GM23338 (cell line): Measurements from ENCODE around the gene TESMIN. TPM values are rescaled to one million over a fixed set of nuclear protein-coding genes. Genes with fewer than 3 reads are reported as not detected.

ENCODE experiments used
- ATAC-seq: fragments of 200-7000 bp; cut with Tn5 transposase; 3 replicates; pipeline ENCODE4 v1.9.1; 2020
- DNase-seq: peaks from one replicate; pipeline ENCODE4 v3.0.0-alpha.2; 2015; ENCODE audit warnings: low spot score
- H2AFZ ChIP-seq: fragments of 200-600 bp; sonication (generic); 2 replicates; pipeline ENCODE4 v1.8.0; 2016; ENCODE audit warnings: antibody characterized with exemption, mild to moderate bottlenecking, moderate library complexity
- H3F3A ChIP-seq: fragments of 200-600 bp; sonication (generic); replicated peaks from 2 replicates; pipeline ENCODE4 v1.8.0; 2017; ENCODE audit warnings: antibody characterized with exemption, mixed run types, low read depth
- H3K27ac ChIP-seq: fragments of 200-600 bp; sonication (generic); 2 replicates; pipeline ENCODE4 v1.6.1; 2016; ENCODE audit warnings: low read depth
- H3K27me3 ChIP-seq: fragments of 200-600 bp; sonication (generic); 2 replicates; pipeline ENCODE4 v1.8.0; 2016; ENCODE audit warnings: mild to moderate bottlenecking, mixed run types, moderate library complexity; ENCODE audit not compliant: insufficient read depth
- H3K36me3 ChIP-seq: fragments of 200-600 bp; sonication (generic); 2 replicates; pipeline ENCODE4 v1.8.0; 2016; ENCODE audit warnings: mild to moderate bottlenecking; ENCODE audit not compliant: insufficient read depth
- H3K4me1 ChIP-seq: fragments of 200-600 bp; sonication (generic); 2 replicates; pipeline ENCODE4 v1.8.0; 2016; ENCODE audit warnings: mild to moderate bottlenecking, moderate library complexity; ENCODE audit not compliant: insufficient read depth
- H3K4me2 ChIP-seq: fragments of 200-600 bp; sonication (generic); 2 replicates; pipeline ENCODE4 v1.7.1; 2017; ENCODE audit warnings: mixed run types
- H3K4me3 ChIP-seq: fragments of 200-600 bp; sonication (generic); 2 replicates; pipeline ENCODE4 v1.6.1; 2016; ENCODE audit warnings: mixed run types
- H3K79me2 ChIP-seq: fragments of 200-600 bp; sonication (generic); replicated peaks from 2 replicates; pipeline ENCODE4 v1.8.0; 2017; ENCODE audit warnings: mild to moderate bottlenecking; ENCODE audit not compliant: insufficient read depth
- H3K9me2 ChIP-seq: fragments of 200-600 bp; sonication (generic); 2 replicates; pipeline ENCODE4 v1.8.0; 2017; ENCODE audit not compliant: insufficient read depth
- H4K20me1 ChIP-seq: fragments of 200-600 bp; sonication (generic); replicated peaks from 2 replicates; pipeline ENCODE4 v1.8.0; 2017; ENCODE audit warnings: mild to moderate bottlenecking; ENCODE audit not compliant: insufficient read depth
- H3K27ac Mint-ChIP-seq: 2 replicates; pipeline ENCODE4 v1.8.0; 2020; ENCODE audit warnings: inconsistent platforms, mild to moderate bottlenecking, moderate library complexity, mixed read lengths
- H3K27me3 Mint-ChIP-seq: 3 replicates; pipeline ENCODE4 v1.8.0; 2022; ENCODE audit warnings: low read depth, mild to moderate bottlenecking, moderate library complexity, mixed read lengths, inconsistent platforms; ENCODE audit not compliant: insufficient read depth, poor library complexity
- H3K36me3 Mint-ChIP-seq: 3 replicates; pipeline ENCODE4 v1.8.0; 2021; ENCODE audit warnings: low read depth, mild to moderate bottlenecking, inconsistent platforms, moderate library complexity, mixed read lengths
- H3K4me1 Mint-ChIP-seq: 3 replicates; pipeline ENCODE4 v1.8.0; 2020; ENCODE audit warnings: mild to moderate bottlenecking, inconsistent platforms, mixed read lengths
- H3K4me3 Mint-ChIP-seq: 3 replicates; pipeline ENCODE4 v1.8.0; 2021; ENCODE audit warnings: moderate library complexity, mild to moderate bottlenecking, inconsistent platforms, mixed read lengths
- H3K9me3 Mint-ChIP-seq: 3 replicates; pipeline ENCODE4 v1.8.0; 2020; ENCODE audit warnings: moderate library complexity, mild to moderate bottlenecking, inconsistent platforms, mixed read lengths
- CREB1 ChIP-seq: fragments of 250-450 bp; sonication (Bioruptor Pico); IDR thresholded peaks from 2 replicates; pipeline ENCODE4 v1.5.0; 2020; ENCODE audit warnings: low read depth, mild to moderate bottlenecking, moderate library complexity
- EZH2 ChIP-seq: fragments of 200-600 bp; sonication (generic); IDR thresholded peaks from one replicate; pipeline ENCODE4 v1.8.0; 2017; ENCODE audit warnings: antibody characterized with exemption, mild to moderate bottlenecking, low read depth; ENCODE audit not compliant: unreplicated experiment
- EZH2phosphoT487 ChIP-seq: fragments of 200-600 bp; sonication (generic); IDR thresholded peaks from one replicate; pipeline ENCODE4 v1.8.1; 2018; ENCODE audit warnings: antibody characterized with exemption; ENCODE audit not compliant: unreplicated experiment
- JUNB ChIP-seq: IDR thresholded peaks from one replicate; pipeline ENCODE4 v1.6.1; 2016; ENCODE audit warnings: antibody characterized with exemption; ENCODE audit not compliant: unreplicated experiment
- NANOG ChIP-seq: IDR thresholded peaks from 2 replicates; pipeline ENCODE4 v1.6.1; 2016; ENCODE audit warnings: antibody characterized with exemption, borderline replicate concordance
- POLR2AphosphoS5 ChIP-seq: IDR thresholded peaks from 2 replicates; pipeline ENCODE4 v1.6.1; 2016; ENCODE audit warnings: antibody characterized with exemption, low read depth
- STAT1 ChIP-seq: IDR thresholded peaks from one replicate; pipeline ENCODE4 v1.6.1; 2016; ENCODE audit warnings: antibody characterized with exemption; ENCODE audit not compliant: unreplicated experiment
- ZNF114 ChIP-seq: fragments of 250-450 bp; sonication (Bioruptor Pico); IDR thresholded peaks from 2 replicates; pipeline ENCODE4 v1.5.0; 2020; ENCODE audit warnings: mild to moderate bottlenecking, moderate library complexity
- ZNF331 ChIP-seq: fragments of 250-450 bp; sonication (Bioruptor Pico); IDR thresholded peaks from 2 replicates; pipeline ENCODE4 v1.5.0; 2020; ENCODE audit warnings: low read depth, mild to moderate bottlenecking, moderate library complexity
- polyA plus RNA-seq: library from polyadenylated mRNA; unstranded; fragments of >200 nt; fragmentation: Nextera tagmentation; extraction: Ambion mirVana; gene quantifications from 2 replicates; pipeline ENCODE4 v1.2.1, GENCODE V29; 2016
- total RNA-seq: library from RNA; depleted of rRNA; stranded (reverse); fragments of >200 nt; shearing (Covaris generic); gene quantifications from 2 replicates; pipeline ENCODE4 v1.2.3, GENCODE V29; 2014
- TF ChIP-seq, protein P1 (sequence below): IDR thresholded peaks from one replicate; pipeline ENCODE4 v1.6.1; 2018; ENCODE audit warnings: antibody characterized with exemption; ENCODE audit not compliant: unreplicated experiment
- TF ChIP-seq, protein P2 (sequence below): IDR thresholded peaks from 2 replicates; pipeline ENCODE4 v1.6.1; 2016; ENCODE audit warnings: antibody characterized with exemption
- TF ChIP-seq, protein P3 (sequence below), 2 experiments: fragments of 200-600 bp in 1 of 2; sonication (generic) in 1 of 2; conservative IDR thresholded peaks; 2 replicates each; pipeline versions ENCODE4 v1.5.1 to v1.6.1; 2016 to 2017; ENCODE audit warnings: antibody characterized with exemption in 2 of 2, low read depth in 2 of 2, mild to moderate bottlenecking in 2 of 2, moderate library complexity in 1 of 2

TESMIN gene
- total and polyA plus RNA-seq, 2 experiments from 2014 or later = 54.5 to 64.6 TPM

DNA sequence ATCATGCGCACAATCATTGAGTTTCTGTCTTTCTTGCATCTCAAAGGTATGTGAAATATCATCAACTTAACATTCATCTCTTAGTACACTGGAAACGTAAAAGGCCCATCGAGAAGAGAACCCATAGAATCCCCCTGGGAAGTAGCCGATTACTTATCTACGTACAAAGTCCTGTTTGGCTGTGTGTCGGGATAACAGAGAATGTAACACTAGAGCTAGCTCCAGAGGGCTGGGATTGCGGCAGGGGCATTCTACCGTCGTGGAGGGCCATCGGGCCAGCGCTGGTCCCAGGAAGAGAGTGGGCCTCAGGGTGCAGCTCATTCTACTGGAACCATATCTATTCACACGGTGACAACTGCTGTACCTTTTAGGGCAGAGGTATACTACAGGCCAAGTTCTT, 62.4 kb downstream of the TESMIN start (continued):
- TF ChIP-seq, protein P1, sequence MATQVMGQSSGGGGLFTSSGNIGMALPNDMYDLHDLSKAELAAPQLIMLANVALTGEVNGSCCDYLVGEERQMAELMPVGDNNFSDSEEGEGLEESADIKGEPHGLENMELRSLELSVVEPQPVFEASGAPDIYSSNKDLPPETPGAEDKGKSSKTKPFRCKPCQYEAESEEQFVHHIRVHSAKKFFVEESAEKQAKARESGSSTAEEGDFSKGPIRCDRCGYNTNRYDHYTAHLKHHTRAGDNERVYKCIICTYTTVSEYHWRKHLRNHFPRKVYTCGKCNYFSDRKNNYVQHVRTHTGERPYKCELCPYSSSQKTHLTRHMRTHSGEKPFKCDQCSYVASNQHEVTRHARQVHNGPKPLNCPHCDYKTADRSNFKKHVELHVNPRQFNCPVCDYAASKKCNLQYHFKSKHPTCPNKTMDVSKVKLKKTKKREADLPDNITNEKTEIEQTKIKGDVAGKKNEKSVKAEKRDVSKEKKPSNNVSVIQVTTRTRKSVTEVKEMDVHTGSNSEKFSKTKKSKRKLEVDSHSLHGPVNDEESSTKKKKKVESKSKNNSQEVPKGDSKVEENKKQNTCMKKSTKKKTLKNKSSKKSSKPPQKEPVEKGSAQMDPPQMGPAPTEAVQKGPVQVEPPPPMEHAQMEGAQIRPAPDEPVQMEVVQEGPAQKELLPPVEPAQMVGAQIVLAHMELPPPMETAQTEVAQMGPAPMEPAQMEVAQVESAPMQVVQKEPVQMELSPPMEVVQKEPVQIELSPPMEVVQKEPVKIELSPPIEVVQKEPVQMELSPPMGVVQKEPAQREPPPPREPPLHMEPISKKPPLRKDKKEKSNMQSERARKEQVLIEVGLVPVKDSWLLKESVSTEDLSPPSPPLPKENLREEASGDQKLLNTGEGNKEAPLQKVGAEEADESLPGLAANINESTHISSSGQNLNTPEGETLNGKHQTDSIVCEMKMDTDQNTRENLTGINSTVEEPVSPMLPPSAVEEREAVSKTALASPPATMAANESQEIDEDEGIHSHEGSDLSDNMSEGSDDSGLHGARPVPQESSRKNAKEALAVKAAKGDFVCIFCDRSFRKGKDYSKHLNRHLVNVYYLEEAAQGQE = no peak
- TF ChIP-seq, protein P2, sequence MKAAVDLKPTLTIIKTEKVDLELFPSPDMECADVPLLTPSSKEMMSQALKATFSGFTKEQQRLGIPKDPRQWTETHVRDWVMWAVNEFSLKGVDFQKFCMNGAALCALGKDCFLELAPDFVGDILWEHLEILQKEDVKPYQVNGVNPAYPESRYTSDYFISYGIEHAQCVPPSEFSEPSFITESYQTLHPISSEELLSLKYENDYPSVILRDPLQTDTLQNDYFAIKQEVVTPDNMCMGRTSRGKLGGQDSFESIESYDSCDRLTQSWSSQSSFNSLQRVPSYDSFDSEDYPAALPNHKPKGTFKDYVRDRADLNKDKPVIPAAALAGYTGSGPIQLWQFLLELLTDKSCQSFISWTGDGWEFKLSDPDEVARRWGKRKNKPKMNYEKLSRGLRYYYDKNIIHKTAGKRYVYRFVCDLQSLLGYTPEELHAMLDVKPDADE = no peak
- TF ChIP-seq EZH2phosphoT487 = no peak
- no peak for TF ChIP-seq JUNB

DNA sequence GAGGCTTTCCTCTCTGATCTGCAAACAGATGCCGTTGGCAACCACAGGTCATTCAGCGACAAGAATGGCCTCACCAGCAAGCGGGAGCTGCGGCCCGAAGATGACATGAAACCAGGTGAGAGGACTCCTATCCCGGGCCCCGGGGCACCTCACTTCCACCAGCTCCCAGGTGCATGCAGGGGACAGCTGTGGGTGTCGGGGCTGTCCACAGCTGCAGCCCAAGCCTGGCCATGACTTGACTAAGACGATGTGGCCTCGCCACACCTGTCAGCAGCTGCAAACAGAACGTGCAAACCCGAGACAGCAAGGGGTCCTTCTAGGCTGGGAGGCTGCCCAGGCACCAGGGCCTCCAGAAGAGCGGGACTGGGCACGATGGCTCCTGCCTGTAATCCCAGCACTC, 63.3 kb downstream of the TESMIN start:
- Mint-ChIP-seq H3K27me3 (peaks cover 41% of the 10 kb centered on the region), H3K4me1 (peaks cover 43% of the 10 kb centered on the region), H3K9me3 (no peaks in the 10 kb centered on the region; the same call in 2 of the 3 replicates), H3K27ac (no peak overlapping the region), H3K4me3 (no peak overlapping the region), H3K36me3 (peaks cover 44% of the 10 kb centered on the region)
- no peak for ATAC-seq
- no peaks in the 10 kb centered on the region; the same call in 1 of the 2 replicates for H4K20me1 ChIP-seq
- H3K4me1 ChIP-seq = peaks cover 20% of the 10 kb centered on the region
- H3K36me3 ChIP-seq = peaks cover 18% of the 10 kb centered on the region; the same call in 1 of the 2 replicates
- H3K27me3 ChIP-seq = peaks cover 26% of the 10 kb centered on the region
- peaks cover 4% of the 10 kb centered on the region; the same call in 1 of the 2 replicates for H3K79me2 ChIP-seq
- DNase-seq = no peak
- no peak overlapping the region for H3K27ac ChIP-seq
- no peaks in the 10 kb centered on the region for H3K9me2 ChIP-seq
- H3F3A ChIP-seq = peaks cover 12% of the 10 kb centered on the region
- H3K4me2 ChIP-seq = no peak overlapping the region
- no peak overlapping the region for H3K4me3 ChIP-seq
- H2AFZ ChIP-seq = no peak overlapping the region
- TF ChIP-seq JUNB = no peak
- TF ChIP-seq POLR2AphosphoS5 = no peak
- TF ChIP-seq STAT1 = no peak
- TF ChIP-seq, protein P1 = no peak
- no peak for TF ChIP-seq ZNF114 (CRISPR knock-in tag)
- TF ChIP-seq CREB1 (CRISPR knock-in tag) = no peak
- TF ChIP-seq, protein P3, sequence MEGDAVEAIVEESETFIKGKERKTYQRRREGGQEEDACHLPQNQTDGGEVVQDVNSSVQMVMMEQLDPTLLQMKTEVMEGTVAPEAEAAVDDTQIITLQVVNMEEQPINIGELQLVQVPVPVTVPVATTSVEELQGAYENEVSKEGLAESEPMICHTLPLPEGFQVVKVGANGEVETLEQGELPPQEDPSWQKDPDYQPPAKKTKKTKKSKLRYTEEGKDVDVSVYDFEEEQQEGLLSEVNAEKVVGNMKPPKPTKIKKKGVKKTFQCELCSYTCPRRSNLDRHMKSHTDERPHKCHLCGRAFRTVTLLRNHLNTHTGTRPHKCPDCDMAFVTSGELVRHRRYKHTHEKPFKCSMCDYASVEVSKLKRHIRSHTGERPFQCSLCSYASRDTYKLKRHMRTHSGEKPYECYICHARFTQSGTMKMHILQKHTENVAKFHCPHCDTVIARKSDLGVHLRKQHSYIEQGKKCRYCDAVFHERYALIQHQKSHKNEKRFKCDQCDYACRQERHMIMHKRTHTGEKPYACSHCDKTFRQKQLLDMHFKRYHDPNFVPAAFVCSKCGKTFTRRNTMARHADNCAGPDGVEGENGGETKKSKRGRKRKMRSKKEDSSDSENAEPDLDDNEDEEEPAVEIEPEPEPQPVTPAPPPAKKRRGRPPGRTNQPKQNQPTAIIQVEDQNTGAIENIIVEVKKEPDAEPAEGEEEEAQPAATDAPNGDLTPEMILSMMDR (conservative IDR thresholded peaks at IDR 0.05; ENCODE audit: low read depth in 2 of 2) = no peak
- TF ChIP-seq ZNF331 = no peak
- no peak for TF ChIP-seq EZH2
- TF ChIP-seq NANOG = no peak
- TF ChIP-seq, protein P2 = no peak
- TF ChIP-seq EZH2phosphoT487 = no peak
